H1 (cell line): ENCODE results near the gene FAM114A2. TPM values are rescaled to one million over a fixed set of nuclear protein-coding genes. Genes with fewer than 3 reads are reported as not detected.

Source experiments
- CTCF ChIA-PET: fragments of 300-600 bp; sonication (Branson Sonifier 250); formaldehyde crosslinking; loops from one replicate; lab custom pipeline; 2021; ENCODE audit not compliant: partially characterized antibody; lab: Charles Lee
- POLR2A ChIA-PET: fragments of 300-600 bp; sonication (Branson Sonifier 250); formaldehyde crosslinking; loops from one replicate; lab custom pipeline; 2021; ENCODE audit warnings: inconsistent platforms; ENCODE audit not compliant: partially characterized antibody; lab: Charles Lee
- DNase-seq, 2 experiments: peaks; one replicate each; pipeline versions ENCODE4 v3.0.0 to v3.0.0-alpha.2; 2010 to 2022; ENCODE audit warnings: low spot score in 2 of 2, low read depth in 1 of 2, mixed read lengths in 1 of 2
- FAIRE-seq: peaks from 2 replicates; lab custom pipeline; 2011; peaks lifted over from hg19 to GRCh38; lab: Jason Lieb, UNC
- H2AFZ ChIP-seq: 2 replicates; pipeline ENCODE4 v1.8.1; 2012; ENCODE audit warnings: low read length, inconsistent platforms
- H2AK5ac ChIP-seq: 2 replicates; pipeline ENCODE4 v1.6.1; 2013; ENCODE audit warnings: low read depth, low read length
- H2BK120ac ChIP-seq: replicated peaks from 2 replicates; pipeline ENCODE3; 2013; ENCODE audit warnings: low read depth, low read length, inconsistent platforms
- H2BK12ac ChIP-seq: 2 replicates; pipeline ENCODE4 v1.6.1; 2013; ENCODE audit warnings: low read depth, low read length
- H2BK15ac ChIP-seq: 2 replicates; pipeline ENCODE4 v1.6.1; 2013; ENCODE audit warnings: low read length
- H2BK20ac ChIP-seq: 2 replicates; pipeline ENCODE4 v1.6.1; 2013; ENCODE audit warnings: low read length
- H2BK5ac ChIP-seq: 2 replicates; pipeline ENCODE4 v1.6.1; 2013; ENCODE audit warnings: low read depth, low read length
- H3K14ac ChIP-seq: 2 replicates; pipeline ENCODE4 v1.6.1; 2013; ENCODE audit warnings: inconsistent platforms; ENCODE audit not compliant: insufficient read length
- H3K18ac ChIP-seq: 2 replicates; pipeline ENCODE4 v1.6.1; 2013; ENCODE audit warnings: low read length; ENCODE audit errors: extremely low read depth
- H3K23ac ChIP-seq: 2 replicates; pipeline ENCODE4 v1.6.1; 2013; ENCODE audit warnings: inconsistent platforms; ENCODE audit not compliant: insufficient read length
- H3K23me2 ChIP-seq: 2 replicates; pipeline ENCODE4 v1.6.1; 2013; ENCODE audit warnings: low read depth, low read length
- H3K27ac ChIP-seq: 2 replicates; pipeline ENCODE4 v1.6.1; 2011; ENCODE audit warnings: low read depth, low read length, inconsistent platforms
- H3K27me3 ChIP-seq, 4 experiments: replicated peaks in 1 of 4; 1 replicate in 1 of 4; 2 replicates in 3 of 4; pipeline versions ENCODE4 v1.6.1 to v1.8.1; 2011 to 2013; ENCODE audit warnings: low read length in 3 of 4, mild to moderate bottlenecking in 3 of 4, inconsistent platforms in 2 of 4, mixed read lengths in 2 of 4, moderate library complexity in 1 of 4; ENCODE audit not compliant: control insufficient read depth in 3 of 4, insufficient read depth in 3 of 4; ENCODE audit errors: extremely low read depth in 1 of 4
- H3K36me3 ChIP-seq, 4 experiments: 2 replicates each; pipeline versions ENCODE4 v1.6.1 to v1.8.1; 2011 to 2013; ENCODE audit warnings: mild to moderate bottlenecking in 4 of 4, low read length in 3 of 4, moderate library complexity in 2 of 4, control low read depth in 1 of 4, inconsistent platforms in 1 of 4; ENCODE audit not compliant: insufficient read depth in 4 of 4, control insufficient read depth in 2 of 4
- H3K4ac ChIP-seq: replicated peaks from 2 replicates; pipeline ENCODE3; 2013; ENCODE audit warnings: low read length, low read depth, mixed read lengths, inconsistent platforms; ENCODE audit not compliant: insufficient read length
- H3K4me1 ChIP-seq, 4 experiments: replicated peaks in 1 of 4; 1 replicate in 1 of 4; 2 replicates in 3 of 4; pipeline versions ENCODE4 v1.6.1 to v1.8.1; 2011 to 2013; ENCODE audit warnings: low read length in 3 of 4, inconsistent platforms in 2 of 4, mixed read lengths in 1 of 4; ENCODE audit not compliant: insufficient read depth in 4 of 4, control insufficient read depth in 3 of 4
- H3K4me2 ChIP-seq, 2 experiments: 2 replicates each; pipeline versions ENCODE4 v1.6.1 to v1.8.1; 2011 to 2013; ENCODE audit warnings: low read depth in 2 of 2, low read length in 2 of 2, control low read depth in 1 of 2, inconsistent platforms in 1 of 2, mild to moderate bottlenecking in 1 of 2; ENCODE audit not compliant: insufficient read depth in 1 of 2
- H3K4me3 ChIP-seq, 4 experiments: fragments of 200-600, 300-600 bp in 1 of 4; sonication (generic), shearing (Covaris generic), sonication (Bioruptor Twin) in 1 of 4; 2 replicates each; pipeline versions ENCODE4 v1.5.1 to v1.8.1; 2011 to 2016; ENCODE audit warnings: low read length in 4 of 4, low read depth in 3 of 4, control low read depth in 2 of 4, inconsistent platforms in 2 of 4, mild to moderate bottlenecking in 2 of 4, mixed read lengths in 1 of 4, moderate library complexity in 1 of 4; ENCODE audit not compliant: insufficient read depth in 2 of 4; ENCODE audit errors: extremely low read depth in 1 of 4
- H3K56ac ChIP-seq: replicated peaks from 2 replicates; pipeline ENCODE3; 2013; ENCODE audit warnings: low read depth, mild to moderate bottlenecking, mixed read lengths, low read length, inconsistent platforms; ENCODE audit not compliant: insufficient read length
- H3K79me1 ChIP-seq: 2 replicates; pipeline ENCODE4 v1.6.1; 2013; ENCODE audit warnings: low read depth, low read length, control low read depth
- H3K79me2 ChIP-seq, 2 experiments: 2 replicates each; pipeline versions ENCODE4 v1.6.1 to v1.8.1; 2012 to 2013; ENCODE audit warnings: low read length in 2 of 2, mild to moderate bottlenecking in 2 of 2, inconsistent platforms in 1 of 2; ENCODE audit not compliant: insufficient read depth in 2 of 2, control insufficient read depth in 1 of 2
- H3K9ac ChIP-seq, 4 experiments: replicated peaks in 1 of 4; 1 replicate in 1 of 4; 2 replicates in 3 of 4; pipeline versions ENCODE4 v1.6.1 to v1.8.1; 2011 to 2013; ENCODE audit warnings: low read depth in 3 of 4, low read length in 3 of 4, control low read depth in 2 of 4, mild to moderate bottlenecking in 2 of 4, moderate library complexity in 2 of 4, inconsistent platforms in 1 of 4; ENCODE audit errors: extremely low read depth in 1 of 4
- H3K9me3 ChIP-seq, 2 experiments: 2 replicates each; pipeline versions ENCODE4 v1.6.1 to v1.8.1; 2012 to 2013; ENCODE audit warnings: mild to moderate bottlenecking in 2 of 2, moderate library complexity in 2 of 2, control low read depth in 1 of 2, inconsistent platforms in 1 of 2, low read depth in 1 of 2, low read length in 1 of 2, mixed read lengths in 1 of 2; ENCODE audit not compliant: insufficient read depth in 2 of 2
- H4K20me1 ChIP-seq, 2 experiments: replicated peaks in 1 of 2; 2 replicates each; pipeline versions ENCODE3 to v1.8.1; 2011 to 2013; ENCODE audit warnings: inconsistent platforms in 2 of 2, low read length in 2 of 2, mild to moderate bottlenecking in 1 of 2; ENCODE audit not compliant: insufficient read depth in 2 of 2, control insufficient read depth in 1 of 2
- H4K5ac ChIP-seq: 2 replicates; pipeline ENCODE4 v1.6.1; 2013; ENCODE audit warnings: low read length, low read depth, mixed read lengths, inconsistent platforms; ENCODE audit not compliant: insufficient read length
- H4K8ac ChIP-seq: 2 replicates; pipeline ENCODE4 v1.8.0; 2013; ENCODE audit warnings: mild to moderate bottlenecking, moderate library complexity, low read length, inconsistent platforms; ENCODE audit not compliant: insufficient read depth; ENCODE audit errors: extremely low read depth
- H4K91ac ChIP-seq: replicated peaks from 2 replicates; pipeline ENCODE3; 2013; ENCODE audit warnings: low read length, mixed read lengths, inconsistent platforms; ENCODE audit not compliant: insufficient read length
- ASH2L ChIP-seq: fragments of 200-600, 300-600 bp; sonication (generic); IDR thresholded peaks from one replicate; pipeline ENCODE4 v1.7.1; 2017; ENCODE audit warnings: low read length
- CBX5 ChIP-seq: fragments of 300-800, 300-1000 bp; sonication (generic); IDR thresholded peaks from 2 replicates; pipeline ENCODE4 v1.7.1; 2016; ENCODE audit warnings: antibody characterized with exemption, low read length, low read depth
- CBX8 ChIP-seq: fragments of 300-800, 300-1000 bp; sonication (generic); IDR thresholded peaks from 2 replicates; pipeline ENCODE4 v1.7.1; 2016; ENCODE audit warnings: low read depth, low read length, borderline replicate concordance
- HDAC6 ChIP-seq: IDR thresholded peaks from one replicate; pipeline ENCODE4 v1.7.1; 2012; ENCODE audit warnings: low read depth, mild to moderate bottlenecking, inconsistent platforms, low read length, moderate library complexity
- RXRA ChIP-seq: IDR thresholded peaks from 2 replicates; pipeline ENCODE4 v1.6.1; 2011; ENCODE audit warnings: low read depth, mild to moderate bottlenecking, low read length, moderate library complexity; ENCODE audit not compliant: insufficient read depth
- TAF7 ChIP-seq: optimal IDR thresholded peaks from 2 replicates; pipeline ENCODE3; 2011; ENCODE audit warnings: low read depth, mild to moderate bottlenecking, inconsistent platforms, low read length, moderate library complexity, borderline replicate concordance
- WGBS, 2 experiments: shearing (Covaris generic) in 1 of 2; methylation state at CpG; one replicate each; pipeline versions ENCODE4 v1.1.6 to v1.1.7; 2013 to 2015; ENCODE audit warnings: low lambda C conversion rate in 2 of 2, mixed read lengths in 2 of 2, inconsistent platforms in 1 of 2, low coverage in 1 of 2, missing lambda C conversion rate in 1 of 2; ENCODE audit not compliant: insufficient replicate concordance in 2 of 2, insufficient coverage in 1 of 2, insufficient read length in 1 of 2; ENCODE audit errors: extremely low coverage in 1 of 2, missing lambda C conversion rate in 1 of 2; 5-methylcytosine and 5-hydroxymethylcytosine counted together
- polyA plus RNA-seq, 7 experiments: library from polyadenylated mRNA; depleted of rRNA in 3 of 7; stranded (reverse) in 5 of 7; unstranded in 2 of 7; fragments of >200 nt in 5 of 7; fragments of 200-250 nt in 2 of 7; gene quantifications; 1 replicate in 5 of 7; 2 replicates in 1 of 7; 4 replicates in 1 of 7; pipeline versions ENCODE4 v1.2.1 to v1.2.3, GENCODE V29; 2011 to 2013; ENCODE audit warnings: missing spikeins in 2 of 7, mixed read lengths in 2 of 7
- total RNA-seq: library from RNA; stranded (reverse); fragmentation: NEBNext Ultra II Directional; extraction: Animal tissue kit (Norgen Biotek cat#: 25700); gene quantifications from 2 replicates; pipeline ENCODE4 v1.2.1, GENCODE V29; 2021

FAM114A2 gene
- total and polyA plus RNA-seq, 2 of the 8 experiments (the other 6 are each of a cell fraction or from before 2014, with no cell fraction given), result 3.8 to 9.2 TPM

DNA sequence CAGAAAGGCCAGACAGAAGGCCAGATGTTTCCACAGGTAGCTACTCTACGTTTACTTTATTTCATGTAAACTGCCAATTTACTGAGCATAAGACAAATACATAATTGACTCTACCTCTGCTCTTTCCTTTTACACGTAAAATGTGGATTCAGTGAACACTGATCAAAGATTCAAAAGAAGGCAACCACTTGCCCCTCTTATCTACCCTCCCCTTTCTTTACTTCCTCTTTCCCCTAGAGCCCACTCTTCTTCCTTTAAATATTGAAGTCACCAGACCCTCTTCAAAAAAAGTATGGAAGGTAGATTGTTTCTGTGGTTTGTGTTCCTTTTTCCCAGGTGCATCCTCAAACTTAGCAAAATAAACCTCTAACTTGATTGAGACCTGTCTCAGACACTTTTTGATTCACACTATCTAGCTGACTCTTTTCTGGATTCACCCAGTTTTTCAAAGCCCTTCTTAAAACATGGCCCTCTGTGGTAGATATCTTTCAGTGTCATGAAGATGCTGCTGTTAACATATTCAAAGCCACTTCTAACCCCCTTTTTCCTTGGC, 6.7 kb downstream of the FAM114A2 start:
- Histone ChIP-seq H2BK12ac (no peak overlapping the region), H3K36me3 (no peaks in the 10 kb centered on the region; a peak in 1 of 8 replicates), H3K79me2 (no peaks in the 10 kb centered on the region), H4K8ac (no peak overlapping the region), H2BK120ac (no peak overlapping the region), H2BK20ac (no peak overlapping the region), H3K4me2 (no peak overlapping the region), H3K23me2 (no peaks in the 10 kb centered on the region), H2AK5ac (no peak overlapping the region), H2BK15ac (no peak overlapping the region), H2BK5ac (no peak overlapping the region), H3K18ac (no peak overlapping the region), H3K14ac (no peak overlapping the region), H3K27me3 (no peaks in the 10 kb centered on the region), H3K79me1 (no peaks in the 10 kb centered on the region), H3K23ac (no peak overlapping the region), H4K91ac (no peak overlapping the region), H3K4me1 (no peaks in the 10 kb centered on the region), H2AFZ (no peak overlapping the region), H3K27ac (no peak overlapping the region), H4K20me1 (no peaks in the 10 kb centered on the region), H4K5ac (no peak overlapping the region), H3K9me3 (no peaks in the 10 kb centered on the region), H3K9ac (no peak overlapping the region), H3K56ac (no peak overlapping the region), H3K4me3 (no peak overlapping the region), H3K4ac (no peak overlapping the region)
- POLR2A ChIA-PET, result no interaction called here
- no peak for DNase-seq
- CTCF ChIA-PET, result no interaction called here
- TF ChIP-seq CBX5, result no peak
- TF ChIP-seq ASH2L, result no peak
- TF ChIP-seq HDAC6, result no peak
- no peak for TF ChIP-seq RXRA
- TF ChIP-seq TAF7, result no peak
- no peak for TF ChIP-seq CBX8
- FAIRE-seq, result no peak
- WGBS, 2 experiments, result 88% methylated on average over 2 of the region's 2 CpGs; no CpG with 5 or more reads in 1 of the 2 experiments
